Mucosa of rectum (tissue), 2 donors: ENCODE results near the gene TNFRSF1A.

Experiments used
- H3K27ac ChIP-seq, 2 donors: one replicate each; pipeline ENCODE4 v1.7.0; 2013; ENCODE audit warnings: inconsistent platforms in 2 of 2, low read depth in 2 of 2, low read length in 2 of 2
- H3K27me3 ChIP-seq, 2 donors: one replicate each; pipeline ENCODE4 v1.7.0; 2013; ENCODE audit warnings: low read length in 2 of 2; ENCODE audit not compliant: control insufficient read depth in 2 of 2, insufficient read depth in 2 of 2
- H3K36me3 ChIP-seq, 2 donors: one replicate each; pipeline ENCODE4 v1.7.0; 2013; ENCODE audit warnings: low read length in 2 of 2; ENCODE audit not compliant: control insufficient read depth in 2 of 2, insufficient read depth in 2 of 2
- H3K4me1 ChIP-seq, 2 donors: one replicate each; pipeline ENCODE4 v1.7.0; 2013; ENCODE audit warnings: low read length in 2 of 2, mild to moderate bottlenecking in 1 of 2; ENCODE audit not compliant: control insufficient read depth in 2 of 2, insufficient read depth in 2 of 2
- H3K4me3 ChIP-seq, 2 donors: one replicate each; pipeline ENCODE4 v1.7.0; 2013; ENCODE audit warnings: low read length in 2 of 2
- H3K9ac ChIP-seq, 2 donors: one replicate each; pipeline ENCODE4 v1.7.0; 2013; ENCODE audit warnings: low read length in 2 of 2, low read depth in 1 of 2, mild to moderate bottlenecking in 1 of 2
- H3K9me3 ChIP-seq, 2 donors: one replicate each; pipeline ENCODE4 v1.7.0; 2013; ENCODE audit warnings: low read length in 2 of 2; ENCODE audit not compliant: control insufficient read depth in 2 of 2
- donor health status: healthy.
- donor health status: Normal muscosa, but diverticular disease.

The TNFRSF1A gene

DNA sequence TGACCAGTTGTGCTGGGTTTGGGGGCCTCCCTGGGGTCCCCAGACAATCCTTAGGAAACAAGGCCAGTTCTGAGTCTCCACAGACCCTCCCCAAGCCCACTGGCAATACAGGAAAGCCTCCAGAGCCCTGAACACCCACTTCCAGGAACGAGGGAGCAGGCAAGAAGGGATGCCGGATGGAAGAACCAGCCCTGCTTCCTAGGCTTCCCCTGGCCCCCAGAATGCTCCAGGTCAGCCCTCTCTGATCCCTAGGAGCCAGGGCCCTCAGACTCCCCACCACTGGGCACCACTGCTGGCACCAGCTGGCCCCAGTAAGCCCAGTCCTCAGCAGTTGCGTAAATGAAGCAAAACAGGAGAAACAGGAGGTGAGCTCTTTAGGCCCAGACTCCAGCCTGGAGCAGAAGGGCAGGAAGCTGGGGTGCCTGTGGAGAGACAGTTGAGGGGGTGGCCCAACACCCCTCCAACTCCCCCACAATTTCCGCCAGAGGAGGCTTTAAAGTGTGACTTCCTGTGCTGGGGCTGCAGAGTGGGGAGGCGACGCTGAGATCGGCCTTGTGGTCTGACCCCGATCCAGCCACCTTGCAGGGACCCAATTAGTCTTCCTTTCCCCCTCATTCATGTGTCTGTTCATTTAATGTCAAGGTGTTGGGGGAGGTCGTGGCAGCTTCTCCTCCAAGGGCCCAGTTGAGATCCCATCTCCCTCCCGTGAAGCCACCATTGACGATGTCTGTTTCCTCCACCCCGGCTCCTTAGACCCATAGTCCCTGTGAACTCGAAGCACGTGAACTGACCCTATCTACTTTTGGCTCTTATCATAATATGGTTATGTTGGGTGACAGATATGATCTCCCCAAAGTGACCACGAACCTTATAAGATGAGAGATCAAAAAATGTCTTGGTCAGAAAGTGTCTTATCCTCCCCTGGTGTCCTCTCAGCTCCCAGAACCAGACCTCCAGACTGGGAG lies 4.7 kb downstream of the TNFRSF1A start:
- Histone ChIP-seq H3K36me3 (peaks cover 23 to 26% of the 10 kb centered on the region in 2 donors), H3K9me3 (no peaks in the 10 kb centered on the region), H3K4me3 (peak overlapping the region; percentile 64 to 97), H3K27ac (peak overlapping the region; percentile 99 to 100), H3K9ac (peak overlapping the region; percentile 94 to 98), H3K27me3 (no peaks in the 10 kb centered on the region), H3K4me1 (peaks cover 63 to 78% of the 10 kb centered on the region in 2 donors)

DNA sequence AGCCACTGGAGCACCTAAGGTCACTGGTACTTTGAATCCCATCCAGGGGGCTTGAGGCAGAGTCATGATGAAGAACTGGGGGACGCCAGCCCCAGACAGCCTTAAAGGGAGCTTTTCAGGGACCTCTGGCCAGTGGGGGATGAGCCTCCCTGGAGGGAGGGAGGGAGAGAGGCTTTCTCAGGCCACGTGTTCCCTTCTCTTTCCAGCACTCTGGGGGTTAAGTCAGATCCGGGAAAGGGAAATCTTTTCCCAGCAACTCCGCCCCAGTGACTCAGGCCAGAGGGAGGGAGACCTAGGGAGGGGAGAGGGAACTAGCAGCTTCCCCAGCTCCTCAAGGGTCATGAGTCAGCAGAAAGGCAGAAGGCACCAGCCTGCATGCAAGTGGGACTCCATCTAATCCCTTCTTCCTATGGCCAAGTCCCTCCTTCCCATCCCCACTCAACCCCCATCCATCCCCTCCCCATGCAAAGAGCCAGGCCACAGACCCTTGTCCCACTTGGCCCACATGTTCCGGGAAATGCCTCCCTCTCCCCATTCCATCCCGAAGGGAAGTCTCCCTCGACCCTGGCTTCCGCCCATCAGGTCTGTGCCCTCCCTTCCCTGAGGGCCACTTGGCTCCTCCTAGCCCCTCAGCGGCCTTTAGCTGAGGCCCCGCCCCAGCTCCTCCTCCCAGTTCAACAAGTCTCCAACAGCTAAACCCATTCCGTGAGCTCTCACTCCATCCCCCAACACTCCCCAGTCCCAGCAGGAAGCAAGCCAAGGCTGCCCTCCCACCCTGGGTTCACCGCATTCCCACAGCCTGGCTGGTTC lies 5.6 kb downstream of the TNFRSF1A start:
- Histone ChIP-seq H3K36me3 (peaks cover 30 to 32% of the 10 kb centered on the region in 2 donors), H3K27ac (peak overlapping the region; percentile 99 to 100), H3K4me3 (peak overlapping the region; percentile 77 to 97), H3K4me1 (peaks cover 62 to 78% of the 10 kb centered on the region in 2 donors), H3K9me3 (no peaks in the 10 kb centered on the region), H3K9ac (peak overlapping the region; percentile 94 to 98), H3K27me3 (no peaks in the 10 kb centered on the region)

DNA sequence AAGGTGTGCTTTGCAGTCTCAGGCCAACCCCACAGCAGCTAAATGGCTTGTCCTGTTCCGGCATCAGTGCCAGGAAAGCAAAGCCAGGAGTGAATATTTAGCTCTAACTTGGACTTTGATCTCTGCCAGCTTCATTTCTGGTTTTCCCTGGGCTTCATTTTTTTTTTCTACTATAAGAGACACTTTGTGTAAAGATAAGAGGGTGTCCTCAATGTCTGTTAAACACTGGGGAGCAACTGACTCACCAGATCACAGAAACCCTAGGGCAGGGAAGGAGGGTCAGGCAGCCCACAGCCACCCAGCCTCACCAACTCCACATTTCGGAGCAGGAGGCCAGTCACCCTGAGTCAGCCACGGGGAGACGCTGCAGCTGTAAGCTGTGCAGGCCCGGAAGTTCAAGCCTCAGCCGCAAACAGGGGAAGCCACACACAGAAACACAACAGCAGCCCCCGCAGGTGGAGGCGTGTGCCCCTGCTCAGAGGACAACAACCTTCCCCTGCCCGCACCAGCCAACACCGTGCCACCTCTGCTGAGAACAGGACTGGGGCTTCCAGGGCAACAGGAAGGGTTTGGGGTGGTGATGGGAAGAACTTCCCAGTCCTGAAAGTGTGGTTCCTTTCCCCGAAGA lies 6.3 kb downstream of the TNFRSF1A start:
- Histone ChIP-seq H3K9me3 (no peaks in the 10 kb centered on the region), H3K36me3 (peaks cover 37 to 40% of the 10 kb centered on the region in 2 donors), H3K4me1 (peaks cover 62 to 78% of the 10 kb centered on the region in 2 donors), H3K27ac (peak overlapping the region; percentile 99 to 100), H3K27me3 (no peaks in the 10 kb centered on the region), H3K9ac (peak overlapping the region; percentile 94 to 98), H3K4me3 (peak overlapping the region; percentile 77 to 97)

DNA sequence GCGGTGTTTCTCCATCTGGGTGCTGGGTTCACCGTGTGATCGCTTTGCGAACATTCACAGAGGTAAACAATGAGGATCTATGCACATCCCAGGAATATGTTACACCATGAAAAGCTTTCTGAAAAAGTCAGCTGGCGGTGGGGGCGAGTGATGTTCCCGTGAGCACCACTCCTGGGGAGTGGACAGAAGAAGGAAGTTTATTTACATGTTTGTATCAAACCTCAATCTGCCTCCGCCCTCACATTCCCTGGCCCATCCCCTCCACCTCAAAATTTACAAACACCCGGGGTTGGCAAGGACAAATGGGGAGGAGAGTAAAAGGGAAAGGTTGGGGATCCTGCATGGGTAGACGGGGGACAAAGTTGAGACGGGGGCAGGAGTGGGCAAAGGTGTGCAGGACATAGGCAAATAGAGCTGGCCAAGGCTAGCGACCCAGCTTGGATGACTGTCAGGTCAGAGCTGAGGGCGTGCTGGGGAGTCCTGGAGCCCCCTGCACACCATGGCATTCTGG lies 6.9 kb downstream of the TNFRSF1A start:
- H3K4me3 ChIP-seq, result peak overlapping the region; percentile 77 to 97
- H3K36me3 ChIP-seq, result peaks cover 42 to 45% of the 10 kb centered on the region in 2 donors
- H3K27ac ChIP-seq, result peak overlapping the region; percentile 99 to 100
- H3K9ac ChIP-seq, result peak overlapping the region; percentile 94 to 98
- H3K9me3 ChIP-seq, result no peaks in the 10 kb centered on the region
- H3K4me1 ChIP-seq, result peaks cover 61 to 78% of the 10 kb centered on the region in 2 donors
- no peaks in the 10 kb centered on the region for H3K27me3 ChIP-seq

DNA sequence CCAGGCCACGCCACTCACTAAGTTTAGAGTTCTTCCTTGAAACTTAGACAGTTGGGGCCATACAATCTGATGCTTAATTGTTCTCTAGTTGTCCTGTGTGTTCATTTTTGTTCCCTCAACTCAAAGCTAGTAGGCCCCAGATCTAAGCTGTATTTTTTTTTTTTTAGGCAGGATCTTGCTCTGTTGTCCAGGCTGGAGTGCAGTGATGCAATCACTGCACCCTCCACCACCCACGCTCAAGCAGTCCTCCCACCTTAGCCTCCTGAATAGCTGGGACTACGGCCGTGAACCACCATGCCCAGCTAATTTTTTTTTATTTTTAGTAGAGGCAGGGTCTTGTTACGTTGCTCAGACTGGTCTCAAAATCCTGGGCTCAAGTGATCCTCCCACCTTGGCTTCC lies 7.5 kb downstream of the TNFRSF1A start:
- Histone ChIP-seq H3K27me3 (no peaks in the 10 kb centered on the region), H3K9me3 (no peaks in the 10 kb centered on the region), H3K27ac (peak overlapping the region; percentile 99 to 100), H3K4me1 (peaks cover 55 to 72% of the 10 kb centered on the region in 2 donors), H3K9ac (peak overlapping the region in 1 of 2 donors; percentile 98), H3K36me3 (peaks cover 47 to 51% of the 10 kb centered on the region in 2 donors), H3K4me3 (peak overlapping the region; percentile 39 to 97)

DNA sequence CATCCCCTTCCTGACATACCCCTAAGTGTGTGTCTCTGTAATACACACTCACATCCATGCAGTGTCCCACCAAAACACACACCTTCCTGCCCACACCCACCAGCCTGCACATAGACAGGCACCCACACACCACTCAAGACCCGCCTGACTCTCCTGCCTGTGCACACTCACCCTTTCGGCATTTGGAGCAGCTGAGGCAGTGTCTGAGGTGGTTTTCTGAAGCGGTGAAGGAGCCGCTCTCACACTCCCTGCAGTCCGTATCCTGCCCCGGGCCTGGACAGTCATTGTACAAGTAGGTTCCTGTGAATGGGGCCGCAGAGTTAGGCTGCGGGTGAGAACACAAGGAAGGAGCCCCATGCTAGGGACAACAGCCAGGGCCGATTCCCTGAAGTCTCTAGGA lies 8.3 kb downstream of the TNFRSF1A start:
- Histone ChIP-seq H3K9ac (no peak overlapping the region), H3K27ac (peak overlapping the region; percentile 25 to 44), H3K4me3 (no peak overlapping the region), H3K4me1 (peaks cover 48 to 64% of the 10 kb centered on the region in 2 donors), H3K27me3 (no peaks in the 10 kb centered on the region), H3K9me3 (no peaks in the 10 kb centered on the region), H3K36me3 (peaks cover 54 to 59% of the 10 kb centered on the region in 2 donors)

DNA sequence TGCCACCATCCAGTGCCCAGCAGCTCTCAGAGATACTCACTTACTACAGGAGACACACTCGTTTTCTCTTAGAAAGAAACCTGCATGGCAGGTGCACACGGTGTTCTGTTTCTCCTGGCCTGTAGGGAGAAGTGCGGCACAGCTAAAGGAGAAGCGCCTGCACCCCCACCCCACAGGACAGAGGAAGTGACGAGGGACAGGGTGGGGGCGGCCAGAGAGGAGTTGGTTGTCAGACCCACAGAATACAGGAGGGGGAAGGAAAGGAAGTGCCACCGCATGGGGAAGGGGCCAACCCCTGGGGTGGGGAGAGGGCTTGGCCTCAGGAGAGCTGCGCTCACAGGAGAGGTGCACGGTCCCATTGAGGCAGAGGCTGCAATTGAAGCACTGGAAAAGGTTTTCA lies 8.8 kb downstream of the TNFRSF1A start:
- H3K36me3 ChIP-seq, result peaks cover 56 to 64% of the 10 kb centered on the region in 2 donors
- peak overlapping the region; percentile 44 to 74 for H3K27ac ChIP-seq
- H3K9me3 ChIP-seq, result no peaks in the 10 kb centered on the region
- H3K4me3 ChIP-seq, result no peak overlapping the region
- H3K9ac ChIP-seq, result no peak overlapping the region
- H3K27me3 ChIP-seq, result no peaks in the 10 kb centered on the region
- peaks cover 43 to 59% of the 10 kb centered on the region in 2 donors for H3K4me1 ChIP-seq

DNA sequence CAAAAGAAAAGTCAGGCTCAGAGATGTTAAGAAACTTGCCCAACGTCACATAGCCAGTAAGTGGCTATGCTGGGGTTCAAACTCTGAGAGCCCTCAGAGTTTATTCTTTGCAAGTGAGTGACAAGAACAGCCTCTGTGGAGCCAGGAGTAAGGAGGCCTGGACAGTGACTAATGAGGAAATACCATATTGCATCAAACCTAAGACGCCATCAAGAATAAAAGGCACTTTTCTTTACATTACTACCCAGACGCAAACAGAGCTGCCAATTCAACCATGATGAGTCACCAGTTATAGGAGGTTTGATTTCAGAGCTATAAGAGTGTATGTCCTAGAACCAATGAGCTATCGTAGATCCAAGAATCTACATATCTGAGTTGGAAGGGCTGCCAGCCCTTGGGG lies 9.4 kb downstream of the TNFRSF1A start:
- H3K9me3 ChIP-seq, result no peaks in the 10 kb centered on the region
- peak overlapping the region; percentile 44 to 74 for H3K27ac ChIP-seq
- H3K4me3 ChIP-seq, result no peak overlapping the region
- H3K36me3 ChIP-seq, result peaks cover 56 to 66% of the 10 kb centered on the region in 2 donors
- H3K4me1 ChIP-seq, result peaks cover 42 to 53% of the 10 kb centered on the region in 2 donors
- peak overlapping the region in 1 of 2 donors; percentile 7 for H3K9ac ChIP-seq
- H3K27me3 ChIP-seq, result no peaks in the 10 kb centered on the region

DNA sequence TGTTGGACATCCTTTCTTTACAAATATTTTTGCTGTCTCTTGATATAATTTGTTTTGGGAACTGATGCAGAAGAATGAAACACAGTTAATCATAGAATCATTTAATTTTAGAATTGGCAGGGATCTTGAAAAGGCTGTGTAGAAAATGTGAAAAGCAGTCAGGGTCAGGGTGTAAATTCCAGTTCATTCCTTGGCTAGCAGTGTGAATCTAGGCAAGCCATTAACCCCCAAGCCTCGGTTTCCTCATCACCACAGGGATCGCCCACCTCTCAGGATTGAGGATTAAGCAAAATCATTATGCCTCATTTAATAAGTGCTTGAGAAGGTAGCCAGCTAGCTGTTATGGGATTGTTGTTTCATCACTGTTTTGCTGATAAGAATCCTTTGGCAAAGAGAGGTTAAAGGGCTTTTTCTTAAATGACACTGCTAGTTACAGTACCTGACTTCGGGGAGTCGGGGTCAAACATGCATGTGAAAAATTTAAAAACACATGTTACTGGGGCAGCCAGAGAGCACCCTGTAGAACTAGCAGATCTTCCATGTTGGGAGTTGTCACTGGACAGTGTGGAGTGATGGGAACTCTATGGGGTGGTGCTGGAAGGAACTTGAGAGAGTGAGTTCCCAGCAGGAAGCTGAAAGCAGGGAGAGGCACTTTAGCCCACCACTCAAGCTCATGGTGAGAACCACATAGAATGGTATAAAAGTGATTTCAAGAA lies 10.7 kb downstream of the TNFRSF1A start:
- H3K9ac ChIP-seq, result no peak overlapping the region
- H3K27ac ChIP-seq, result peak overlapping the region in 1 of 2 donors; percentile 35
- peaks cover 33 to 44% of the 10 kb centered on the region in 2 donors for H3K4me1 ChIP-seq
- no peaks in the 10 kb centered on the region for H3K9me3 ChIP-seq
- H3K27me3 ChIP-seq, result no peaks in the 10 kb centered on the region
- H3K36me3 ChIP-seq, result peaks cover 59 to 64% of the 10 kb centered on the region in 2 donors
- H3K4me3 ChIP-seq, result no peak overlapping the region
